GM23338 (cell line): ENCODE results near the gene ZNF681.
"Not testable (repeated sequence)": the region's sequence is repeated elsewhere in the genome, so short reads cannot be mapped to it uniquely, and the experiment has no call there.

Experiments used
- CTCF ChIP-seq, 2 experiments: fragments of 200-600 bp in 1 of 2; sonication (generic) in 1 of 2; conservative IDR thresholded peaks; 2 replicates each; pipeline versions ENCODE4 v1.5.1 to v1.6.1; 2016 to 2017; ENCODE audit warnings: antibody characterized with exemption in 2 of 2, low read depth in 2 of 2, mild to moderate bottlenecking in 2 of 2, moderate library complexity in 1 of 2
- EZH2 ChIP-seq: fragments of 200-600 bp; sonication (generic); IDR thresholded peaks from one replicate; pipeline ENCODE4 v1.8.0; 2017; ENCODE audit warnings: antibody characterized with exemption, mild to moderate bottlenecking, low read depth; ENCODE audit not compliant: unreplicated experiment
- POLR2AphosphoS5 ChIP-seq: IDR thresholded peaks from 2 replicates; pipeline ENCODE4 v1.6.1; 2016; ENCODE audit warnings: antibody characterized with exemption, low read depth
- ZNF114 ChIP-seq: fragments of 250-450 bp; sonication (Bioruptor Pico); IDR thresholded peaks from 2 replicates; pipeline ENCODE4 v1.5.0; 2020; ENCODE audit warnings: mild to moderate bottlenecking, moderate library complexity

- TF ChIP-seq CTCF (conservative IDR thresholded peaks at IDR 0.05; ENCODE audit: low read depth in 2 of 2); POLR2AphosphoS5; EZH2; ZNF114 (CRISPR knock-in tag): not testable (repeated sequence)
Observed at GRCh38 chr19:23760326-23760725, 1.6 kb upstream of the ZNF681 start.
